Ovary (tissue), 9 donors: Measurements from ENCODE around the gene CACNA1A. TPM values are rescaled to one million over a fixed set of nuclear protein-coding genes. Genes with fewer than 3 reads are reported as not detected.

Source experiments
- DNase-seq, 5 donors: peaks; one replicate each; pipeline ENCODE4 v3.0.0-alpha.2; 2019 to 2020
- H3K27ac ChIP-seq, 2 donors: fragments of 200-600 bp; one replicate each; pipeline versions ENCODE4 v1.5.1 to v1.8.0; 2019 to 2022
- H3K27me3 ChIP-seq: fragments of 200-600 bp; one replicate; pipeline ENCODE4 v1.8.0; 2022
- H3K36me3 ChIP-seq: fragments of 200-600 bp; sonication (generic); one replicate; pipeline ENCODE4 v1.5.1; 2019
- H3K4me1 ChIP-seq: one replicate; pipeline ENCODE4 v1.8.1; 2013; ENCODE audit warnings: mild to moderate bottlenecking, moderate library complexity; ENCODE audit not compliant: insufficient read depth
- H3K4me3 ChIP-seq: fragments of 200-600 bp; sonication (generic); one replicate; pipeline ENCODE4 v1.5.1; 2017
- H3K9me3 ChIP-seq, 2 donors: fragments of 200-600 bp in 1 of 2; sonication (generic) in 1 of 2; one replicate each; pipeline versions ENCODE4 v1.5.1 to v1.8.1; 2013 to 2019; ENCODE audit warnings: mild to moderate bottlenecking in 1 of 2, moderate library complexity in 1 of 2
- CTCF ChIP-seq, 3 donors: fragments of 450-650 bp in 2 of 3; fragments of 200-600 bp in 1 of 3; IDR thresholded peaks; one replicate each; pipeline versions ENCODE4 v1.5.1 to v1.8.0; 2016 to 2022; ENCODE audit warnings: antibody characterized with exemption in 3 of 3, mild to moderate bottlenecking in 1 of 3
- EP300 ChIP-seq: sonication (generic); formaldehyde crosslinking; IDR thresholded peaks from one replicate; pipeline ENCODE4 v1.6.1; 2017; ENCODE audit warnings: antibody characterized with exemption
- POLR2A ChIP-seq: fragments of 450-650 bp; IDR thresholded peaks from one replicate; pipeline ENCODE4 v1.6.1; 2017; ENCODE audit warnings: antibody characterized with exemption, mild to moderate bottlenecking, moderate library complexity
- WGBS, 3 donors: extraction: QIAGEN DNeasy Blood & Tissue Kit in 1 of 3; methylation state at CpG; one replicate each; pipeline versions ENCODE4 v1.1.5 to v1.1.7; 2013 to 2017; 5-methylcytosine and 5-hydroxymethylcytosine counted together
- intact Hi-C, 4 donors: fragments of 100-400 bp; cut with DNase I; formaldehyde crosslinking; loops; one replicate each; pipeline versions ENCODE4 v1.11.0 to v1.15.1; 2022 to 2023
- polyA plus RNA-seq, 2 donors: library from polyadenylated mRNA; stranded (reverse); fragments of 200-250 nt in 1 of 2; fragments of 350-450 nt in 1 of 2; fragmentation: Illumina TruSeq in 1 of 2; extraction: RNeasy Lipid Tissue Mini Kit (QIAGEN cat#74804) in 1 of 2; gene quantifications; one replicate each; pipeline ENCODE4 v1.2.3, GENCODE V29; 2013 to 2014
- total RNA-seq, 7 donors: library from RNA; depleted of rRNA in 2 of 7; stranded (reverse); fragments of >200 nt in 2 of 7; fragmentation: NEBNext Ultra II Directional in 3 of 7; extraction: Animal tissue kit (Norgen Biotek cat#: 25700) in 3 of 7; gene quantifications; one replicate each; pipeline versions ENCODE4 v1.1.0 to v1.2.4, GENCODE V29; 2016 to 2023
- donor health status: DM: no; HTN: no; CAD: no; lungs with moderate emphysema.
- donor health status: DM: no; HTN: no; CAD: no.
- donor health status: Bipolar disorder and iron deficiency.
- donor health status: DM: yes; HTN: yes; CAD: no.
- donor health status: DM: no; HTN: no; CAD: no.
- donor health status: DM: yes; HTN: yes; CAD: no.

The CACNA1A gene
- total and polyA plus RNA-seq, 9 donors, result 0.60 to 3.3 (median 1.6) TPM

DNA sequence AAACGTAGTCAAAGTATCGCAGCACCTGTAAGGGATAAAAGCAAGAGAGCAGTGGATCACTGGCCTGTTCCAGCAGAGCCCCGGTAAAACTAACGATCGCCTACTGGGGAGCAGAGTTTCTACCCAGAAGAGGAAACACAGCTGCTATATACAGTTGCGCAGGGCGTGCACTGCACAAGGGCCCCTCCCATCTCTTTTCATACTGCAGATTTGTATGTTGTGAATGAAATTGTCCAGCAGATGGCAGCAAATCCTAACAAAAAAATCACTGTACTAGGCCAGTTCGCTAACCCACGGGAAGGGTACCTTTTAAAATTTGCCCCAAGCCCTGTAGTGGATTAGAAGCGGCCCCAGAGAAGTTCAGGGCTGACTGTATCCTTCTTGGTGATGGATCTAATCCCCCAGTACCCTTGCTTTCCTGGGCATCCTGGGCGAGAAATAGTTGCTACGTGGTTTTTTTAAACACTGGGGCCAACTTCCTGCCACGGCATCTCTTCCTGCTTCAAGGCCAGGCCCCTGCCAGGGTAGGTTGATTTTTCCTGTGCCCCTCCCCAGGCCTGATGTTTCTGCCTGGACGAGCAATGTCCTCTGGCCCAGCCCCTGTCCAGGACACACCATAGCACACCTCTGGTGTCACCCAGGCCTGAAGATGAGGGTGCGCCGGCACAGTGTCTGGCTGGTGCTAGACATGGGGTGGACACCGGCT is 229.0 kb downstream of the CACNA1A start:
- H3K4me3 ChIP-seq, result no peak overlapping the region
- H3K36me3 ChIP-seq, result no peaks in the 10 kb centered on the region
- H3K9me3 ChIP-seq, result no peaks in the 10 kb centered on the region
- 38 to 49% (median 39%) methylated on average over 17 of the region's 17 CpGs for WGBS, 3 donors
- intact Hi-C loops, result loop anchor here (10.0 kb wide), 6 partner anchors 308 to 798 kb away; partner anchors contain the start of gene MISP3 (in 2 of the 4)
- H3K27ac ChIP-seq, result no peak overlapping the region
- DNase-seq, result peak; percentile 18 to 49 (median 43)
- H3K27me3 ChIP-seq, result no peaks in the 10 kb centered on the region
- no peaks in the 10 kb centered on the region for H3K4me1 ChIP-seq
- TF ChIP-seq CTCF (IDR thresholded peaks at IDR 0.05) (peak; percentile 32 to 53 (median 37)), POLR2A (no peak)

- Histone ChIP-seq H3K4me3 (no peak overlapping the region), H3K36me3 (no peaks in the 10 kb centered on the region), H3K27ac (no peak overlapping the region), H3K27me3 (no peaks in the 10 kb centered on the region), H3K9me3 (no peaks in the 10 kb centered on the region), H3K4me1 (no peaks in the 10 kb centered on the region)
- DNase-seq, result no peak
- 82 to 89% (median 85%) methylated on average over 10 of the region's 10 CpGs for WGBS, 3 donors
- TF ChIP-seq EP300 (no peak), CTCF (IDR thresholded peaks at IDR 0.05) (no peak), POLR2A (no peak)
- intact Hi-C loops, result loop anchor here (10.0 kb wide), 6 partner anchors 310 to 800 kb away; partner anchors contain the start of gene MISP3 (in 2 of the 4)
These were observed 231.1 kb downstream of the CACNA1A start for GRCh38 chr19:13275016-13275722.

DNA sequence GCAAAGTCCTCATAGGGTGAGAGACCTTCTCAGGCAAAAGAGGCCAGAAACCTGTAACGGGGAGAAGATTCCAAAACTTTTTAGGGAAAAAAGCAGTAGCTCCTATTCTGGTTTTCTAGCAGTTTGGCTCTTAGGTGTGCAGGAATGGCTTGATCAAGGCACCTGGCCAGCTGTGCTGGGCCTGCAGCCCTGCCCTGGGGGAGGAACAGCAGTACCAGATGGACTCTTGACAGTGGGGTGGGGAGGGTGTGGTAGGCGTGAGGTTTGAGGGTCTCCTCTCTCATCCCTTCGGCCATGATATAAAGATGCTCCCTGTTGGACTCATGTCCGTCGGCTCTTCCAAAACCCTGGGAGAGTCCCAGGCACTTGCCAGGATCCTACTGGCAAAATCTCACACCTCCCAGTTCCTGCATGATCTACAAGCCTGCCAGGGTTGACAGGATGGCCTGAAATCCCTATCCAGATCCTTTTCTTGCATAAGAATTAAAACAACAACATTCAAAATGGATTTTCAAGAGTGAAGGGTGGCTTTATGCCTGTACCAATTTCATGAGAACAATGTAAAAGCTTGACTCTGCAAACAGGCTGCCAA is 235.7 kb downstream of the CACNA1A start:
- Histone ChIP-seq H3K4me1 (no peaks in the 10 kb centered on the region), H3K27ac (no peak overlapping the region), H3K4me3 (no peak overlapping the region), H3K27me3 (no peaks in the 10 kb centered on the region), H3K36me3 (no peaks in the 10 kb centered on the region), H3K9me3 (no peaks in the 10 kb centered on the region)
- DNase-seq, result no peak
- intact Hi-C loops, result loop anchor here (10.0 kb wide), 6 partner anchors 314 to 804 kb away; partner anchors contain the start of gene MISP3 (in 2 of the 4)
- WGBS, 3 donors, result 81 to 94% (median 91%) methylated on average over 5 of the region's 5 CpGs
- TF ChIP-seq POLR2A, result no peak
- TF ChIP-seq EP300, result no peak
- TF ChIP-seq CTCF (IDR thresholded peaks at IDR 0.05), result no peak

GRCh38 chr19:13269348-13269747 is 236.9 kb downstream of the CACNA1A start:
- no peak for TF ChIP-seq POLR2A
- no peak for TF ChIP-seq EP300
- no peak for TF ChIP-seq CTCF (IDR thresholded peaks at IDR 0.05)
- Histone ChIP-seq H3K36me3 (no peaks in the 10 kb centered on the region), H3K27me3 (no peaks in the 10 kb centered on the region), H3K9me3 (no peaks in the 10 kb centered on the region), H3K4me1 (no peaks in the 10 kb centered on the region), H3K4me3 (no peak overlapping the region), H3K27ac (no peak overlapping the region)
- no peak for DNase-seq
- intact Hi-C loops, result loop anchor here in 1 of 4 donors (10.0 kb wide), 1 partner anchor 125 kb away; no protein-coding TSS in a partner anchor
- 90 to 94% (median 93%) methylated on average over 10 of the region's 10 CpGs for WGBS, 3 donors
